ENCODE data around the gene PIP4K2A. TPM values are rescaled to one million over a fixed set of nuclear protein-coding genes. Genes with fewer than 3 reads are reported as not detected.

Gene PIP4K2A
- total RNA-seq, 2 experiments from 2014 or later: 126 to 137 TPM

GRCh38 chr10:22657024-22657423, 57.4 kb downstream of the PIP4K2A start:
- ChIA-PET POLR2A (interaction anchor here (1.4 to 4.3 kb wide), 9 partner anchors 8 to 57 kb away, joined by 3 to 39 read pairs (median 10); partner anchors contain the start of gene PIP4K2A), CTCF (interaction anchor here (1.4 to 4.5 kb wide), 6 partner anchors 8 to 27 kb away, joined by 3 to 17 read pairs (median 6); no protein-coding TSS in a partner anchor)
- H3K27me3 Mint-ChIP-seq: no peaks in the 10 kb centered on the region
- H3K27ac Mint-ChIP-seq: peak overlapping the region; percentile 68
- H3K4me3 Mint-ChIP-seq: no peak overlapping the region
- H3K36me3 Mint-ChIP-seq (ENCODE audit: low read depth): peaks cover 39% of the 10 kb centered on the region
- H3K4me1 Mint-ChIP-seq: peaks cover 90% of the 10 kb centered on the region
- DNase-seq: no peak
- no peaks in the 10 kb centered on the region for H3K9me3 Mint-ChIP-seq

GRCh38 chr10:22656036-22656435, 58.3 kb downstream of the PIP4K2A start:
- Mint-ChIP-seq H3K4me1 (peaks cover 93% of the 10 kb centered on the region), H3K4me3 (peak overlapping the region; percentile 36), H3K9me3 (no peaks in the 10 kb centered on the region), H3K27ac (peak overlapping the region; percentile 85), H3K27me3 (no peaks in the 10 kb centered on the region), H3K36me3 (ENCODE audit: low read depth) (peaks cover 46% of the 10 kb centered on the region)
- POLR2A ChIA-PET: interaction anchor here (0.8 to 4.3 kb wide), 14 partner anchors 9 to 315 kb away, joined by 3 to 39 read pairs (median 6); partner anchors contain the start of gene PIP4K2A
- no peak for DNase-seq
- CTCF ChIA-PET: interaction anchor here (0.9 to 4.5 kb wide), 5 partner anchors 10 to 40 kb away, joined by 3 to 17 read pairs (median 4); no protein-coding TSS in a partner anchor

- ChIA-PET CTCF (interaction anchor here (1.1 to 4.5 kb wide), 8 partner anchors 11 to 81 kb away, joined by 3 to 17 read pairs (median 4); partner anchors contain the start of gene PIP4K2A), POLR2A (interaction anchor here (0.8 to 4.3 kb wide), 16 partner anchors 9 to 314 kb away, joined by 3 to 39 read pairs (median 5); partner anchors contain the start of gene PIP4K2A)
- H3K9me3 Mint-ChIP-seq: no peaks in the 10 kb centered on the region
- H3K4me3 Mint-ChIP-seq: peak overlapping the region; percentile 36
- peaks cover 46% of the 10 kb centered on the region for H3K36me3 Mint-ChIP-seq (ENCODE audit: low read depth)
- H3K27me3 Mint-ChIP-seq: no peaks in the 10 kb centered on the region
- no peak for DNase-seq
- H3K4me1 Mint-ChIP-seq: peaks cover 94% of the 10 kb centered on the region
- H3K27ac Mint-ChIP-seq: peak overlapping the region; percentile 85
Observed at GRCh38 chr10:22655312-22655981, 58.9 kb downstream of the PIP4K2A start.

- CTCF ChIA-PET: interaction anchor here (3.6 kb wide), 1 partner anchor 30 kb away, joined by 17 read pairs; no protein-coding TSS in a partner anchor
- Mint-ChIP-seq H3K9me3 (no peaks in the 10 kb centered on the region), H3K36me3 (ENCODE audit: low read depth) (peaks cover 51% of the 10 kb centered on the region)
Observed at GRCh38 chr10:22652988-22653481, 61.3 kb downstream of the PIP4K2A start.

GRCh38 chr10:22651276-22651980, 63.0 kb downstream of the PIP4K2A start:
- CTCF ChIA-PET: interaction anchor here (0.9 to 2.6 kb wide), 2 partner anchors 22 to 81 kb away, joined by 3 to 7 read pairs; no protein-coding TSS in a partner anchor
- Mint-ChIP-seq H3K4me1 (peaks cover 100% of the 10 kb centered on the region), H3K36me3 (ENCODE audit: low read depth) (peaks cover 48% of the 10 kb centered on the region), H3K4me3 (no peak overlapping the region), H3K27ac (peak overlapping the region; percentile 53), H3K9me3 (no peaks in the 10 kb centered on the region), H3K27me3 (no peaks in the 10 kb centered on the region)
- POLR2A ChIA-PET: interaction anchor here (1.0 to 7.6 kb wide), 4 partner anchors 17 to 38 kb away, joined by 3 to 95 read pairs (median 44); no protein-coding TSS in a partner anchor
- DNase-seq: no peak

More at GRCh38 chr10:22652988-22653481, 61.3 kb downstream of the PIP4K2A start:
- no peaks in the 10 kb centered on the region for H3K27me3 Mint-ChIP-seq
- POLR2A ChIA-PET: interaction anchor here (1.4 to 7.6 kb wide), 5 partner anchors 10 to 61 kb away, joined by 4 to 86 read pairs (median 21); partner anchors contain the start of gene PIP4K2A
- peaks cover 100% of the 10 kb centered on the region for H3K4me1 Mint-ChIP-seq
- H3K27ac Mint-ChIP-seq: peak overlapping the region; percentile 83
- no peak for DNase-seq
- H3K4me3 Mint-ChIP-seq: peak overlapping the region; percentile 47

- ChIA-PET POLR2A (interaction anchor here (0.9 to 7.6 kb wide), 15 partner anchors 8 to 66 kb away, joined by 3 to 95 read pairs (median 6); partner anchors contain the start of gene PIP4K2A), CTCF (interaction anchor here (0.9 to 2.6 kb wide), 4 partner anchors 8 to 49 kb away, joined by 3 to 7 read pairs (median 5); no protein-coding TSS in a partner anchor)
- no peak for DNase-seq
- Mint-ChIP-seq H3K27ac (peak overlapping the region; percentile 91), H3K4me3 (peak overlapping the region; percentile 66), H3K36me3 (ENCODE audit: low read depth) (peaks cover 48% of the 10 kb centered on the region), H3K9me3 (no peaks in the 10 kb centered on the region), H3K4me1 (peaks cover 92% of the 10 kb centered on the region), H3K27me3 (no peaks in the 10 kb centered on the region)
Observed at GRCh38 chr10:22649994-22650393, 64.4 kb downstream of the PIP4K2A start.

GRCh38 chr10:22649390-22649841, 65.0 kb downstream of the PIP4K2A start:
- Mint-ChIP-seq H3K27ac (peak overlapping the region; percentile 91), H3K27me3 (no peaks in the 10 kb centered on the region), H3K36me3 (ENCODE audit: low read depth) (peaks cover 50% of the 10 kb centered on the region), H3K9me3 (no peaks in the 10 kb centered on the region), H3K4me1 (peaks cover 91% of the 10 kb centered on the region), H3K4me3 (peak overlapping the region; percentile 66)
- peak; percentile 42 for DNase-seq
- ChIA-PET CTCF (interaction anchor here (0.9 to 2.6 kb wide), 6 partner anchors 9 to 49 kb away, joined by 3 to 7 read pairs (median 4); no protein-coding TSS in a partner anchor), POLR2A (interaction anchor here (0.6 to 7.6 kb wide), 16 partner anchors 8 to 66 kb away, joined by 3 to 95 read pairs (median 6); partner anchors contain the start of gene PIP4K2A)

GRCh38 chr10:22648547-22648961, 65.8 kb downstream of the PIP4K2A start:
- Mint-ChIP-seq H3K4me1 (peaks cover 91% of the 10 kb centered on the region), H3K36me3 (ENCODE audit: low read depth) (peaks cover 55% of the 10 kb centered on the region), H3K9me3 (no peaks in the 10 kb centered on the region), H3K4me3 (peak overlapping the region; percentile 66), H3K27me3 (no peaks in the 10 kb centered on the region), H3K27ac (peak overlapping the region; percentile 91)
- no peak for DNase-seq
- CTCF ChIA-PET: interaction anchor here (1.0 to 1.6 kb wide), 4 partner anchors 9 to 33 kb away, joined by 3 to 4 read pairs (median 4); no protein-coding TSS in a partner anchor
- POLR2A ChIA-PET: interaction anchor here (1.2 to 7.6 kb wide), 13 partner anchors 9 to 67 kb away, joined by 3 to 95 read pairs (median 6); partner anchors contain the start of gene PIP4K2A

GRCh38 chr10:22647244-22647643, 67.1 kb downstream of the PIP4K2A start:
- Mint-ChIP-seq H3K27me3 (no peaks in the 10 kb centered on the region), H3K36me3 (ENCODE audit: low read depth) (peaks cover 49% of the 10 kb centered on the region), H3K9me3 (no peaks in the 10 kb centered on the region), H3K4me3 (peak overlapping the region; percentile 64), H3K27ac (peak overlapping the region; percentile 91), H3K4me1 (peaks cover 89% of the 10 kb centered on the region)
- DNase-seq: no peak
- CTCF ChIA-PET: interaction anchor here (0.9 to 2.1 kb wide), 6 partner anchors 18 to 73 kb away, joined by 3 to 10 read pairs (median 4); no protein-coding TSS in a partner anchor
- POLR2A ChIA-PET: interaction anchor here (1.2 to 7.6 kb wide), 10 partner anchors 8 to 42 kb away, joined by 3 to 95 read pairs (median 10); no protein-coding TSS in a partner anchor

- H3K9me3 Mint-ChIP-seq: no peaks in the 10 kb centered on the region
- no peaks in the 10 kb centered on the region for H3K27me3 Mint-ChIP-seq
- POLR2A ChIA-PET: interaction anchor here (0.8 to 7.6 kb wide), 15 partner anchors 9 to 67 kb away, joined by 3 to 95 read pairs (median 6); no protein-coding TSS in a partner anchor
- H3K4me3 Mint-ChIP-seq: peak overlapping the region; percentile 64
- CTCF ChIA-PET: interaction anchor here (0.7 to 2.1 kb wide), 9 partner anchors 8 to 73 kb away, joined by 3 to 10 read pairs (median 4); no protein-coding TSS in a partner anchor
- H3K4me1 Mint-ChIP-seq: peaks cover 87% of the 10 kb centered on the region
- no peak for DNase-seq
- peaks cover 51% of the 10 kb centered on the region for H3K36me3 Mint-ChIP-seq (ENCODE audit: low read depth)
- peak overlapping the region; percentile 91 for H3K27ac Mint-ChIP-seq
Observed at GRCh38 chr10:22646388-22646853, 68.0 kb downstream of the PIP4K2A start.

GRCh38 chr10:22644222-22644621, 70.2 kb downstream of the PIP4K2A start:
- H3K9me3 Mint-ChIP-seq: no peaks in the 10 kb centered on the region
- H3K27me3 Mint-ChIP-seq: no peaks in the 10 kb centered on the region
- H3K4me1 Mint-ChIP-seq: peaks cover 69% of the 10 kb centered on the region
- DNase-seq: no peak
- no peak overlapping the region for H3K4me3 Mint-ChIP-seq
- peak overlapping the region; percentile 32 for H3K27ac Mint-ChIP-seq
- ChIA-PET POLR2A (interaction anchor here (0.9 to 1.2 kb wide), 2 partner anchors 22 to 49 kb away, joined by 4 read pairs; no protein-coding TSS in a partner anchor), CTCF (interaction anchor here (1.7 kb wide), 1 partner anchor 10 kb away, joined by 6 read pairs; no protein-coding TSS in a partner anchor)
- H3K36me3 Mint-ChIP-seq (ENCODE audit: low read depth): peaks cover 43% of the 10 kb centered on the region
